H4 (cell line): Measurements from ENCODE around the gene MED12L. TPM values are rescaled to one million over a fixed set of nuclear protein-coding genes. Genes with fewer than 3 reads are reported as not detected.
"Not testable (repeated sequence)": the region's sequence is repeated elsewhere in the genome, so short reads cannot be mapped to it uniquely, and the experiment has no call there.

Source experiments
- DNase-seq: peaks from one replicate; pipeline ENCODE4 v3.0.0-alpha.2; 2015; ENCODE audit warnings: low spot score
- total RNA-seq: library from RNA; depleted of rRNA; stranded (reverse); fragments of >200 nt; shearing (Covaris generic); gene quantifications from 2 replicates; pipeline ENCODE4 v1.2.3, GENCODE V29; 2014

MED12L gene
- total RNA-seq, 1 experiment from 2014 or later: 1.4 TPM

- no peak for DNase-seq
These were observed 150.9 kb downstream of the MED12L start for GRCh38 chr3:151236316-151236715.

GRCh38 chr3:151236736-151237135 is 151.3 kb downstream of the MED12L start:
- no peak for DNase-seq

DNA sequence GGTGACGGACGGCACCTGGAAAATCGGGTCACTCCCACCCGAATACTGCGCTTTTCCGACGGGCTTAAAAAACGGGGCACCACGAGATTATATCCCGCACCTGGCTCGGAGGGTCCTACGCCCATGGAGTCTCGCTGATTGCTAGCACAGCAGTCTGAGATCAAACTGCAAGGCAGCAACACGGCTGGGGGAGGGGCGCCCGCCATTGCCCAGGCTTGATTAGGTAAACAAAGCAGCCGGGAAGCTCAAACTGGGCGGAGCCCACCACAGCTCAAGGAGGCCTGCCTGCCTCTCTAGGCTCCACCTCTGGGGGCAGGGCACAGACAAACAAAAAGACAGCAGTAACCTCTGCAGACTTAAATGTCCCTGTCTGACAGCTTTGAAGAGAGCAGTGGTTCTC is 156.5 kb downstream of the MED12L start:
- DNase-seq: not testable (repeated sequence)

GRCh38 chr3:151248772-151249337 is 163.4 kb downstream of the MED12L start:
- no peak for DNase-seq

- no peak for DNase-seq
These were observed 171.3 kb downstream of the MED12L start for GRCh38 chr3:151256749-151257148.

- no peak for DNase-seq
These were observed 174.2 kb downstream of the MED12L start for GRCh38 chr3:151259664-151260063.

- DNase-seq: no peak
These were observed 177.5 kb downstream of the MED12L start for GRCh38 chr3:151262871-151263525.

- DNase-seq: no peak
These were observed 179.1 kb downstream of the MED12L start for GRCh38 chr3:151264605-151265004.

DNA sequence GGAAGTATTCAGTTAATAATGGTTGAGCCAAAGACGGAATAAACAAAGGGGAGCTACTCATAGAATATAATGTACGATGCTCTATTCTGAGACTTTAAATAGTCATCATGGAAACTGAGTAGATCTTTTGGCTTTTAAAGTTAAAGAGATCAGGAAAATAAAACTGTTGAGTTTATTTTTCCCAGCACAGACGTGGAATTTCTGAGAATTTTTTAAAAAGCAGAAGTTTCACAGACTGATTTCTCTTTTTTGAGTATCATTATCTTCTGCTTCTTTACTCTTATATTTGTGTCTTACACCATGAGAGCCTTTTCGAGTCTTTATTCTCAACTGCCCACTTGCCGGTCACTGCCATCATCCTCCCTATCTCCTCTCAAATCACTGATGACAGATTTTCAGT is 179.7 kb downstream of the MED12L start:
- DNase-seq: no peak

- DNase-seq: no peak
These were observed 180.4 kb downstream of the MED12L start for GRCh38 chr3:151265866-151266265.

GRCh38 chr3:151267066-151267465 is 181.6 kb downstream of the MED12L start:
- no peak for DNase-seq

- no peak for DNase-seq
These were observed 183.1 kb downstream of the MED12L start for GRCh38 chr3:151268267-151269235.

- no peak for DNase-seq
These were observed 184.2 kb downstream of the MED12L start for GRCh38 chr3:151269631-151270030.

GRCh38 chr3:151275091-151275490 is 189.6 kb downstream of the MED12L start:
- no peak for DNase-seq

DNA sequence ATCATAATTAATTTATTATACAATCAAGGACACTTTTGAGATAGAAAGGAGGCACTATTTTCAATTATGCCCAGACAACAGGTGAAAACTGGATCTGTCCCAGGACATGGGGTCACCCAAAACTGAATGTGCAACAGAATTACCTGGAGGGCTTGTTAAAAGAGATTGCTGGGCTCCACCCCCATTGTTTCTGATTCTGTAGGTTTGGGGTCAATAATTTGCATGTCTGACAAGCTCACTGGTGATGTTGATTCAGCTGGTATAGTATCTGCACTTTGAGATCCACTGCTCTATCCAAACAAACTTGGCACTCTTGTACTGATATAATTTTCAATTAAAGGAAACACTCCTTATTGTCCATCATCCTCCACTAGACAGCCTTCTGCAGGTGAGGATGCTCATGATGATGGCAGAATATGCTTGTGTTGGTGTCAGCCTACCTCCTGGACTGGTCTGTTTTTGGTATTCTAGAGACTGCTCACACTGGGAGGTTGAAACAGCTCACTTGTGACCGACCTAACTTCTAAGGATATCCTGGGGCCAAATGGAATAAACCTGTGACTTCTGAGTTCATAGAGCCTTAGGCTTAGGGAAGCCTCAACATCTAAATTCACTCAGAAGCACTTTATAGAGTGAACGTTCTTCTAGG is 190.7 kb downstream of the MED12L start:
- no peak for DNase-seq

DNA sequence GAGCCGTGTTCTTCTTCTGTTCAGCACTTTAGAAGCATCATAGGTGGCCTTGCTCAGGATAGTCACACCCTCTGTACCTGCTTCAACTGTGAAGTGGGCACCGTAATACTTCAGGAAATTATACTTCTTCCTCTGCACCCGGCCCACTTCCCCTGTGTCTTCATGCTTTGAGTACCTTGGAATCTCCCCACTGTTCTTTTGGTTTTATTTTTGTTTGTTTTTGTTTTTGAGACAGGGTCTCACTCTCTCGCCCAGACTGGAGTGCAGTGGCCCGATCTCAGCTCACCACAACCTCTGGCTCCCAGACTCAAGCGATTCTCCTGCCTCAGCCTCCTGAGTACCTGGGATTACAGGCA is 191.2 kb downstream of the MED12L start:
- no peak for DNase-seq

GRCh38 chr3:151278230-151278629 is 192.8 kb downstream of the MED12L start, which contains the start of gene P2RY14:
Gene P2RY14, minus strand, starts transcription at chr3:151278542. Its CDS starts 64,226 bp downstream, at chr3:151214316.
- DNase-seq: no peak

DNA sequence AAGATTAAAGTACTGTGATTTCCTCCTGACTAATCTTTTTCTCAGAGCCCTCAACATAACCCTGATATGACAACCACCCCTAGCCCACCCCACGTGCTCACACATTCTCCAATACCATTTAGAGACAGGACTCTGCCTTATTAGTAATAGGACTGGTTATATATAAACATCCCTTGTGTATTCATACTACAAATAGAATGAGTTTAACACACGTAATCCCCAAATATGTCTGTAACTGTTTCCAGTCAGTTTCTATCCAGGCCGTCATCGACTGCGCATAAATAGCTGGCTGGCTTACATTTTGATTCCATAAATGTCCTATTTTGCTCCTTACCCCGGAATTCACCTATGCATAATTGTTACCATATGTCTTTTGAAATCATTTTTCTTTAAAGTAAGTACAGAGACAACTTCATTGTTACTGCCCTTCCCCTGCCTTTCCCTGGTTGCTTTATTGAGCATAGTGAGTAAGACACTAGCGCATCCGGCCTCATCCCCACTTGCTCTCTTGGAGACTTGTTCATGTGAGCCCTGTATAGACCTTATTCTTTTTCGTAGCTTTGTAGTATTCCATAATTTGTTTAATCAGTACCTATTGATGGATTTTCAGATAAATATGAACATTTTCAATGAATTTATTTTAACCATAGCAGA is 196.3 kb downstream of the MED12L start:
- no peak for DNase-seq

DNA sequence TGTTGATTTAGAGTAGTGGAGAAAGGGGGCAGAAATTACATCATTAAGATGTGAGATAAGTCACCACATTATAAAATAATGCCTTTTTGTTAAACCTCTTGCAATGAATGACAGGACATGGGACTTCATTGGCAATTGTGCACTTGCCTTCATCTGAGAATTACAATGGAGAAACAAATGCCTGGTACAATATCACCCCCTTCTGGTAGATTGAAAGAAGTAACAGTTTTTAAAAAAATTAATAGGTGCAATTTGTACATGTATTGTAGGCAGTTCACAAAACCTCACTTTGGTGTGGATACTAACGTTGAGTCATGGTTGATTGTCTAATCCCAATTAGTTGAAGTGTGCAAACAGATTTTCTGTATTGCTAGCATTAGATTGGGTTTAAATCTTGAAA is 197.5 kb downstream of the MED12L start:
- DNase-seq: peak; percentile 46

DNA sequence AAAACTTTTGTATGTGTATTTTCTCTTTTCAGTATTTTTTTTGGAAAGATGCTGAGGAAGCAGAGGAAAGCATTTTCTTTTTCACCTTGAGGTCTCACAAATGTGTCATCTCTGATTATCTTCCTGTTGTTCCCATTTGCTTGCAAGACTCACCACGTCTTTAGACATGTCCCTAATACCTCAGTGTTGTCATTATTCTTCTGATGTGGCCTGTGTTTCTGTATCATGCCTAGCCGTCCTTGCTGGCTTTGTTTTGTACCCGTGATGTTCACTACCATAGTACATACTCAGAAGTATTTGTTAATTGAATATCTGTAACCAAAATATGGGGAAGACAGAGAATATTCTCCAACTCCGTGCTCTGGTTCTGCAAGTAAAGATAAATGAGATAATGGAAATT is 197.9 kb downstream of the MED12L start:
- no peak for DNase-seq

DNA sequence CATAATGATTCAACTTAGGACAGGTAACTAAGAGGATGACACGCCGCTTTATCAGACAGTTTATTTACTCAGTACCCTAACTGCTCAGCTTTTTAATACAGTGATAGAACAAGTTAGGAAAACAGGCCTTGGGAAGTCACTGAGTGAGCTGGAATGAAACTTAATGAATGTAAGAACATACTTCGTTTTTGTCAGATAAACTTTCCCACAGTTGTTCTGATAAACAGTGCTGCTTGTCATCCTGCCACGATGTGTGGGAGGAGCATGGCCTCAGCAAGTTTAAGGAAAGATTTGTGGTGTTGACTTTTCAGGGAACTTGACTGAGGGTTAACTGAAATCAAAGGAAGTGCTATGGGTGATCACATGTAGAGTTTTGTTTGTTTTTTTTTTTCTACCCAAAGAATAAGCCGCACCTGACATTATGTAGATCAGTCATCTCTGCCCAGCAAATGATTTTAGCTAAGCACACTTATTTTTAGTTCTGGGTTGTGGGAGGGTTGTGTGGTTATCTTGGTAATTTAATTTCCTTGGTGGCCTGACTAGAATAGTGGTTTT is 198.5 kb downstream of the MED12L start:
- peak; percentile 77 for DNase-seq
